AG09309 (cell line): ENCODE data around the gene P3H2.

Experiments used
- DNase-seq: peaks from one replicate; pipeline ENCODE4 v3.0.0-alpha.2; 2010; ENCODE audit warnings: low read depth
- H3K4me3 ChIP-seq: 2 replicates; pipeline ENCODE4 v1.5.1; 2011; ENCODE audit warnings: mild to moderate bottlenecking, low read depth, low read length, moderate library complexity; ENCODE audit not compliant: control insufficient read depth
- TF ChIP-seq, protein P1 (sequence below): IDR thresholded peaks from 2 replicates; pipeline ENCODE4 v1.5.1; 2011; ENCODE audit warnings: mild to moderate bottlenecking, low read depth, low read length, inconsistent platforms; ENCODE audit not compliant: insufficient read depth, control insufficient read depth; ENCODE audit errors: missing control alignments

The P3H2 gene

DNA sequence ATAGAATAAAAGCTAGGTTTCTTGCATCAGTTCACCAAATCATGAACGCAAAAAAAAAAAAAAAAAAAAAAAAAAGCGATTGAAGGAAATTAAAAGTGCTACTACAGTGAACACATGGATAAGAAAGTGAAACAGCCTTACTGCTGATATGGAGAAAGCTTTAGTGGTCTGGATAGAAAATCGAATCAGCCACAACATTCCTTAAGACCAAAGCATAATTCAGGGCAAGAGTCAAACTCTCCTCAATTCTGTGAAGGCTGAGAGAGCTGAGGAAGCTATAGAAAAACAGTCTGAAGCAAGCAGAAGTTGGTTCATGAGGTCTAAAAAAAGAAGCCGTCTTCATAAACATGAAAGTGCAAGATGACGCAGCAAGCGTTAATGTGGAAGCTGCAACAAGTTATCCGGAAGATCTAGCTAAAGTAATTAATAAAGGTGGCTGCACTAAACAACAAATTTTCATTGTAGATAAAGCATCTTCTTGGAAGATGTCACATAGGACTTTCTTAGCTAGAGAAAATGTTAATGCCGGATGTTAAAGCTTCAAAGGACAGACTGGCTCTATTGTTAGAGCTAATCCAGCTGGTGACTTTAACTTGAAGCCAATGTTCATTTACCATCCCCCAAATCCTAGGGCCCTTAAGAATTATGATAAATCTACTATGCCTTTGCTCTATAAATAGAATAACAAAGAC, 19.2 kb downstream of the P3H2 start:
- TF ChIP-seq, protein P1, sequence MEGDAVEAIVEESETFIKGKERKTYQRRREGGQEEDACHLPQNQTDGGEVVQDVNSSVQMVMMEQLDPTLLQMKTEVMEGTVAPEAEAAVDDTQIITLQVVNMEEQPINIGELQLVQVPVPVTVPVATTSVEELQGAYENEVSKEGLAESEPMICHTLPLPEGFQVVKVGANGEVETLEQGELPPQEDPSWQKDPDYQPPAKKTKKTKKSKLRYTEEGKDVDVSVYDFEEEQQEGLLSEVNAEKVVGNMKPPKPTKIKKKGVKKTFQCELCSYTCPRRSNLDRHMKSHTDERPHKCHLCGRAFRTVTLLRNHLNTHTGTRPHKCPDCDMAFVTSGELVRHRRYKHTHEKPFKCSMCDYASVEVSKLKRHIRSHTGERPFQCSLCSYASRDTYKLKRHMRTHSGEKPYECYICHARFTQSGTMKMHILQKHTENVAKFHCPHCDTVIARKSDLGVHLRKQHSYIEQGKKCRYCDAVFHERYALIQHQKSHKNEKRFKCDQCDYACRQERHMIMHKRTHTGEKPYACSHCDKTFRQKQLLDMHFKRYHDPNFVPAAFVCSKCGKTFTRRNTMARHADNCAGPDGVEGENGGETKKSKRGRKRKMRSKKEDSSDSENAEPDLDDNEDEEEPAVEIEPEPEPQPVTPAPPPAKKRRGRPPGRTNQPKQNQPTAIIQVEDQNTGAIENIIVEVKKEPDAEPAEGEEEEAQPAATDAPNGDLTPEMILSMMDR = no peak
- no peak overlapping the region for H3K4me3 ChIP-seq
- DNase-seq = no peak

DNA sequence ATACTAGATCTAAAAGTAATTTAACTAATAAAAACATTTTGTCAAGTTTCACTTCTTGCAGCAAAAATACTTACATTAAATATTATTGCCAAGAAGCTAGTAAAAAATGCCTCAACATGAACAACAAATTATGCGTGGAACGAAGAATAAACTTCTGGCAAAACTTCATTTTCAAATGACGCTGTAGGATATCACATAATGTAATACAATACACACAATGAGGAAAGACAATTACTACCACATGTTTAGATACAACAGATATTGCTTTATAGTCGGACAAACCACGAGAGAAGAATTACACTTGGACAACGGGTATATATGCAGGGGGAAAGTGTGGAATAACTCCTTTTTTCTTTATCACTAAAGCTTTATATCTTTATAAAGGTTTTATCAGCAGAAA, 21.6 kb downstream of the P3H2 start:
- no peak overlapping the region for H3K4me3 ChIP-seq
- DNase-seq = no peak
- TF ChIP-seq, protein P1 = no peak

DNA sequence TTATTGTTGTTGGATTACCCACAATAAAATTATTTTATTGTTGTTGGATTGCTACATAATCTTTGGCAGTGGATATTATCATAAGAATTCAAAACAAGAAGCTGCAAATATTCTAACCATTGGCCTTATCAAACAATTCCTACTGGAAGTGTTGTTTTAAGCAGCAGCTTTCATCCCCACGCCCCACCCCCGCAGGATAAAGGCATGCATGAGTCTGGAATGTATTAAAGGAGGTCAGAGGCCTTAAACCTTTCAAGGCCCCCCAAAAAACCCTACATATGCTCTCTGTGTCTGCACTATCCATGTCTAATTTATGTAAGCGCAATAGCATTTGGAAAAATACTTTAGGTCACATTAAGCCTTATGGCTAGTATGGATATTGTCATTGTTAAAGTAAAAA, 23.1 kb downstream of the P3H2 start:
- no peak for DNase-seq
- TF ChIP-seq, protein P1 = no peak
- H3K4me3 ChIP-seq = no peak overlapping the region

DNA sequence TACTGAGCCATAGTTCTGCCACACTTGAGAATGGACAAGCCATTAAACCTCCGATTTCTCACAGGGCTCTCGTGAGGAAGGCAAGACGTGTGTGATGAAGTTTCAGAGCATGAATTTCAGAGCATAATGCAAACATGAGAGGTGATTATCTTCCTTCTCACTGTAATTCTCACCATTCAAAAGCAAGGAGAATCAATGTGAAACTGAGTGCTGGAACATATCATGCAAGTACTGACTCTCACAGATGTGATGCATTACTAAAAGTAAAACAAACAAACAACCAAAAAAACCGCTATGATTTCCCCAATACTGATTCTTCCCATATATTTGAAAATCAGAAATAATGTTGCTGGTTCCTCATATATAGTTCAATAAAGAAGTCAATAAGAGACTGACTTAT, 23.7 kb downstream of the P3H2 start:
- TF ChIP-seq, protein P1 = no peak
- H3K4me3 ChIP-seq = no peak overlapping the region
- no peak for DNase-seq

DNA sequence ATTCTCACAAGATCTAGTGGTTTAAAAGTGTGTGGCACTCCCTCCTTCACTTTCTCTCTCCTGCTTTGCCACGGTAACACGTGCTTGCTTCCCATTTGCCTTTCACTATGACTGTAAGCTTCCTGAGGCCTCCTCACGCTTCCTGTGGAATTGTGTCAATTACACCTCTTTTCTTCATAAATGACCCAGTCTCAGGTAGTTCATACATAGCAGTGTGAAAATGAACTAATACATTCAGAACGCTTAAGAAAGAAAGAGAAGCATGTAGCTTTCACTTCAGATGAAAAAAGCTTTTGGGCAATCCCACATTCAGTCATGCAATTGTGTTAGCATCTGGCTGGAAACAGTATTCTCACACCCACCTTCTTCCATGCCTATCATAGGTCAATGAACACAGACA, 24.4 kb downstream of the P3H2 start:
- no peak for DNase-seq
- TF ChIP-seq, protein P1 = no peak

DNA sequence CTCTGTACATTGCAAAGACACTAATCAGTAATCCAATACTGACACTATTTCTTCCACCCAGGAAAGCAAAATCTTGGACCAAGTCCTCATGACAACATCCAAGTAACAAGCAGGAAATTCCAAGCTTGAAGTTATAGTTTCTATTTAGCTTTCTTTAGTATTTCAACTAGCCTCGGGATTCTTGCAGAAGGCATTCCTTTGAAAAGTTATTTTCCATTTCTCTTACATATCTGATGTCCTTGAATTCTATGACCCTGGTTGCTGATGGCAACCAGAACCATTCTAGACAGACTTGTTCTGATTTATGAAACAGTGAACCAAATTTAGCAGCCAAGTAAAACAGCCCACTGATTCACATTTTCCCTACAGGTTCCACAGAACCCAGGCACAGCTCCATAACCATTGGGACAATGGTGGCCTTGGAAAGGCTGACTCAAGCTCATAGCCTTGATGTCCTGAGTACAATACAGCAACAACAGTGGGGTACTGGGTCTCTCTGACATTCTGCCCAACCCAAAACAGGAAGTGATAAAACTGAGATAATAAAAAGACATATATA, 26.5 kb downstream of the P3H2 start:
- H3K4me3 ChIP-seq = no peak overlapping the region
- DNase-seq = no peak
- TF ChIP-seq, protein P1 = no peak

More for the DNA sequence above, 24.4 kb downstream of the P3H2 start:
- no peak overlapping the region for H3K4me3 ChIP-seq
